ENCODE measurements around the gene ZNF790.

Gene ZNF790

DNA sequence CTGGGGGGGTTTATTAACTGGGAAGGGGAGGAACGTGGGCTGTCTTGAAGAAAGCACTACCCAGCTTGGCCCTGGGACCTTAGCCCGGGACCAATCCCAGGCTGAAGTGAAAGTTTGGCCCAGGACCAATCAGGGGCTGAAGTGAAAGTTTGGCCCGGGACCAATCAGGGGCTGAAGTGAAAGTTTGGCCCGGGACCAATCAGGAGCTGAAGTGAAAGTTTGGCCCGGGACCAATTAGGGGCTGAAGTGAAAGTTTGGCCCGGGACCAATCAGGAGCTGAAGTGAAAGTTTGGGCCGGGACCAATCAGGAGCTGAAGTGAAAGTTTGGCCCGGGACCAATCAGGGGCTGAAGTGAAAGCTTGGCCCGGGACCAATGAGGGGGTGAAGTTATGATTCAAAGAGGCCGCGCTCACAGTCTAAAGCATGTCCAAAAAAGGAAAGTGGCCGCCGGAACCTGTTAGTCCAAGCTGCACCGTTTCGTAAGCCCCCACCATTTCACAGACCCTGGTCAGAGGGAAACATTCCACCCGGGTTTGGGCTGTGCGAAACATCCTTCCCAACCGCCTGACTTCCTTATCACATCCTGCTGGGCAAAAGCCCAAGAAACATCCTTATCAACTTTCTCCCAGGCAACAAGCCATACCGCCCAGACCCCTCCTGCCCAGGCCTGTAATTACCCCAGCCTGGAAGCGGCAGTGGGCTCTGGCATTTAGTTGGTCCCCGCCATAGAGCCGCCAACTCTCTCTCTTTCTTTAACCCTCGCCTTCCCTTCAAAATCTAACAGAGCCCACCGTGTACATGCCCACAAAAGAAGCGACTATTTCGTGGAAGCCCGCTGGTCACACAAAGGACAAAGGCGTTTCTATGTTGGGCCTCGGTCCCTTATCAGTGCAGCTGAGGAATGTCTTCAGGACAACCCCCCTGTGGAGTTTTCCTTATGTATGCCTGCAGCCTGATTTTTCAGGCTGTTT lies 66.6 kb downstream of the ZNF790 start:
- no peak for DNase-seq
